Amniotic stem cell (primary cell): Measurements from ENCODE around the gene SIX3.

ENCODE experiments used
- DNase-seq: peaks from one replicate; lab custom pipeline; 2025; lab: John Stamatoyannopoulos, UW

SIX3 gene

DNA sequence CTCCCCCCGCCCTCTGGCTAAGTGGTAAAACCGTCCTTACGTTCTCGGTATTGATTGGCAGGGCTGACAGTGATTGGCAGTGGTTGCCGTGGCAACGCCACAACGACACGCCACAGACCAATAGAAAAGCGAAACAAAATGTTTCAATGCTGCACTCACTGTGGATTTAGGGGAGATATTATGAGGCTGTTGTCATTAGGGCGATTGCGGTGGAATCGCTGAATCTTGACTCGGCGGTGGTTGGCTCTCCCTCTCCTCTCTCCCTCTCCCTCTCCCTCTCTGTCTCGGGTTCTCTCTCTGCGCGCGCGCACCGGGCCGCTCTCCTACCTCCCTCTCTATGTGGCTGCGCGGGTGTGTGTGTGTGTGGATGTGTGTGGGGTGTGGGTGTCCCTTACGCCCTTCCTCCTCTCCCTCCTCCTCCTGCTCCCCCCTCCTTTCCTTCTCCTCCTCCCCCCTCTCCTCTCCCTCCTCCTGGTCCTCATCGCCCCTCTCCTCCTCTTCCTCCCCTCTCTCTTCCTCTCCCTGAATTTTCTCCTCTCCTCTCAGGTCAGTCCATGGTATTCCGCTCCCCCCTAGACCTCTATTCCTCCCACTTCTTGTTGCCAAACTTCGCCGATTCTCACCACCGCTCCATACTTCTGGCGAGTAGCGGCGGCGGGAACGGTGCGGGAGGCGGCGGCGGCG is at the start of gene SIX3:
Gene SIX3, plus strand, starts transcription at position 152 of the 684 bp plus-strand sequence. Its CDS starts 403 bp downstream, at position 555.
- DNase-seq = no peak

DNA sequence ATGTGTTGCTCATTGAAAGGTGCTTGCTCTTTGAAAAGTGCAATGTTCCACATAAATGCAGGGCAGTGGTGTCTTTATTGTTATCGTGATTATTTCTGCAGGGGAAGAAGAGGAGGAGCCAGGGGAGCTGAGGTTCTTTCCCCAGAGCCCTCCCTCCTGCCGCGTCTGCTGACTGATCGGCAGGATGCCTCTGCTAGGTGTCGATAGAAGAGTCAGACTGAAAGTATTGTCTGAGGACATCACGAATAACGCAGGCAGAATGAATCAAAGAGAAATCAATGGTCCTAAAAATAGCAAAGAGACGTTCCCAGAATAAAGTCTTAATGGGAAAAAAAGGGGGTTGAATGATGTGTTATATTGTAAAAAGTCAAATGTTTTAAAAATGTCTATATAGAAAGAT is 47.4 kb upstream of the SIX3 start:
- DNase-seq = no peak

DNA sequence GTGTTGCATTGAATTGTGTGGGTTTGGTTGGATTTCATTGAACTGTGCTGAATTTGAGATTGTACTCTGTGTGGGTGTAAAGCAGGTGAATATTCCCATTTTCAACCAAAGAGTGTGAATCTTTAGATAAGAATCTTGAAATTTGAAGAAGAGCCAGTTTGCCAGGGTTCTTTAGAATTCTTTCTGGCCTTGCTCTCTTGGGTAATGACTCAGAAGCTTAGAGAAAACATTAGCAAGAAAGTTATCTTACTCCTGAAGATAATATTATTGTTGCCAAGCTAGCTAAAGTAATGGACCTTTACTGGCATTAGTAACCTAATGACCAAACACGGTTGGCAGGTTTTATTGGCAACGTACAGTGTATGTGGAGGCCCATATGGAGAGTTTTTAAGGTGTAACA is 46.4 kb upstream of the SIX3 start:
- no peak for DNase-seq

DNA sequence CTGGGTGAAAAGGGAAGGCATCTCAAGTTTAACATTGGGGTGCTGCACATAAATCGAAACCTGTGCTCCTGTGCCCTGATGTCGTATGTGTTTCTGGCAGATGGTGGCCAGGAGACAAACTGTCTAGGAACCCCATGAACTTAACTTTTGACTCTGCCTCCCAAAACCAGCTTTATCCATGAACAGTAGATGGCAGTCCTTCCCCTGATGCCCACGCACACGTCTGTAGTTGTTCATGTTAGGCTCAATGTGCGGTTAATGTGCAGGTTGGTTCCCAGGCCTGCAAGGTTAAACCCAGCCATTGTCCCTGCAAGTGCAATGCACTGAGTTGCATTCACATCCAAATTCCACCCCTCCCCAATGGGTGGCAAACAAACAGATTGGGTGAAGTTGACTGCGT is 44.1 kb upstream of the SIX3 start:
- DNase-seq = no peak

DNA sequence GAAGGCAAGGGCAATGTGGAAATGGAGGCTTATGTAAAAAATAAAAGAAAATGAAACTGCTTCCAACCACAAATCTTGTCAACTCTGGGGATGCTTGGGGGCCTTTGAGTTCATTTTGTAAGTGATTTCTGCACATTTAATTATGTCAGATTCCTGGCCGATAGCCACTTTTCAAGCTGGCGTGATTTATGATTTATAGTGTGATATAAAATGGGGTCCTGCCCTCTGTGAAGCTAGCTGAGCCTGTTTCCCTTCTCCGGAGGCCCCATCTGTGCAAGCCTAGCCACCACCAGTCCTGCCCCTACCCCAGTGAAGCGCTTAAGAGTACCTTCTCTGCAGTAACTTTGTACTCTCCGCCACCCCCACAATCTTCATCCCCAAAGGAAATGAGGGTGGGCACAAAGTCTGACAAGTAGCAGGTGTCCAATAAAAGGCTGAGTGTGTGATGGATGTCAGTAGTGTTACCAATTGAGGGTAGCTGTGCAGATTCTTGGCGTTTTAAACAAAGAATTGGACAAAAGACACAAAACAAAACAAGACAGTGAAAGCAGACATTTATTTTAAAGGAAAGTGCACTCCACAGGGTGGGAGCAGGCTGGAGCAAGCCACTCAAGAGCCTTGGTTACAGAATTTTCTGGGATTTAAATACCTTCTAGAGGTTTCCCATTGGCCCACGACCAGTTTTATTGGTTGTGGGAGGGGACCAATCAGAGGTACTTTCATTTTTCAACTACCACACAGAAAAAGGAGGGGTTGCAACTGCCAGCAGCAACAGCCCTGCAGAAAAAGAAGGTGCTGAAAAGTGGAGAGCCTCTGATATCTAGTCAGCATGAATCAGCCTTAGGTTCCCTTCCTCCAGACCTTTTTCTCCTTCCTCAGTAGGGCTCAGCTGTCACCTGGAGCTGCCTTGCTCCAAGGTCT is 39.0 kb upstream of the SIX3 start:
- no peak for DNase-seq

DNA sequence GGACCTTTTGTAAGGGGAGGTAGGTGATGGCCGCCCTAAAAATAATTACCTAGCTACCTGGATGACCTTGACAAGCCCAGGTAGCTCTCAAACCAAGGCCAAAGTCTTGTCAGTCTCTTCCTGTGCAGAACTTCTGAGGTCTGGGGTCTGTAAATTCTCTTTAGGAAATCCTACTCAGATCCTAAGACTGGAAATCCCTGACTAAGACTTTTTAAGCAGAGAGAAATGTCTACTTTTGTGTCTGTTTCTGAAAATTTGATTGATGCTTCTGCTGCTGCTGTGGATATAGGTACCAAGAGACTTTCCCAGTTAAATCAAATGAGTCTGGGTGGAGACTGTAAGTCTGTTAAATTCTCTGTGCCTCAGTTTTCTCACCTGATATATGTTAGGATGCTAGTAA is 36.9 kb upstream of the SIX3 start:
- DNase-seq = no peak

DNA sequence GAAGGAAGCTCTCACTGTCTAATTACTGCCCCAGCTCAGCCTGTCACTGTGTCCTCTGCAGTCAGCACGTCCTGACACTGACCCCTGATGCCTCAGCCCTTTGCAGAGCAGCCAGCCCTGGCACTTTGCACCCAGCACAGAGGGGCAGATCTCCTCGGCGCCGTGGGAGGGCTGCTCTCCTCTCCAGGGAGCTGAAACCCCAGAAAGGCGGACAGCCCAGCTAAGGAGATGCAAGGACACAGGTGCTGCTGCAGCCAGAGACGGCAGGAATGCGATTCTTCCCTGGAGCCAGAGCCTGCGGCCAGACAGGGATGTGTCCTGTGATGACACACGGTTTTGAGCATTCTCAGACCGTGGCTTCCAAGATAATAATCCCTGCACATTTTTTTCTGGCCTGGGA is 34.5 kb upstream of the SIX3 start:
- no peak for DNase-seq

DNA sequence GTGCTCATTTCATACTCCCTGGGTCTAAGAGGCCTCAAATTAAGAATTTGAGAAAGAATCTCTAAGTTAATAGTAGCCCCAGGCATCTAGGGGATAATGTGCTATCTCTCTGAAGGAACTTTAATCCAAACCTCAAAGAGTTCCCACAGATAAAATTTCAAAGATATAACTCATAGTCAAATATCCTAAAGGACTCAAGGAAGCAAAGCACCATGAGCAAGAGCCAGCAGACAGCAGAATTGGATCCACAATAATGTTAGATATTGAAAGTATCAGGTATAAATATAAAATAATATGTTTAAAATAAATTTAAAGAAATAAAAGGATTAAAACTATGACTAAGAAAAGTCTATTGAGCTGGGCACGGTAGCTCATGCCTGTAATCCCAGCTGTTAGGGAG is 31.7 kb upstream of the SIX3 start:
- DNase-seq = no peak

DNA sequence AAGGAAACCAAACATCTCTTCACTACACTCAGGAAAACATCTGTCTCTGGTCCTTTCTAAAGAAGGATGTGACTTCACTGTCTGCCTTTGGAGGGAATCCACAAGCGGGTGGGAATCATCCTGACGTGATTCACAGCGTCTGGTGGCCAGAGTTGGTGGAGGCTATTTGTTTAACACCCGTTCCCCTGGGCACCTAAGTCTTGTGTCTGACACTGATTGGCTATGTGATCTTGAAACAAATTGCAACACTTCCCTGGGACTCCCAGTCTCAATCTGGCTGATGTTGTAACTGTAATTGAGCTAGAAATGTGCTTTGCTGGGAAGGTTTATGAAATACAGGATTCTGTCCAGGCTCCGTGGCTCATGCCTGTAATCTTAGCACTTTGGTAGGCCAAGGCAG is 28.8 kb upstream of the SIX3 start:
- DNase-seq = no peak

DNA sequence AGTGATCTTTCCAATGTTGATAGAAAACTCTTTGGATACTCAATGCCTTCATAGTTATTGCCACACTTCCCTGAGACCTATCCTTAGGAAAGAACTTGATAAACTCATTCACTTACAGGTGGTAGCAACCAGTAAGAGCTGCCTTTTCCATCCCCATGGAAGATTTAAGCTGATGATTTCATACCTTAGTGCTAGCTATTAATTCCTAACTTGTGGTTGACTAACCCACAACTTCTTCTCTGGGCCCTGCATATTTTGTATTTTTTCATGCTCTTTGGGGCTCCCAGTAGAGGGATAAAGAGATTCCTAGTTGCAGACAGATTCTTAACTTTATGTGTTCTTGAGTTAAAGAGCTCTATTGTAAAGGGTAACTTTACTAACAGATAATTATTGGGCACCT is 25.2 kb upstream of the SIX3 start:
- DNase-seq = no peak

DNA sequence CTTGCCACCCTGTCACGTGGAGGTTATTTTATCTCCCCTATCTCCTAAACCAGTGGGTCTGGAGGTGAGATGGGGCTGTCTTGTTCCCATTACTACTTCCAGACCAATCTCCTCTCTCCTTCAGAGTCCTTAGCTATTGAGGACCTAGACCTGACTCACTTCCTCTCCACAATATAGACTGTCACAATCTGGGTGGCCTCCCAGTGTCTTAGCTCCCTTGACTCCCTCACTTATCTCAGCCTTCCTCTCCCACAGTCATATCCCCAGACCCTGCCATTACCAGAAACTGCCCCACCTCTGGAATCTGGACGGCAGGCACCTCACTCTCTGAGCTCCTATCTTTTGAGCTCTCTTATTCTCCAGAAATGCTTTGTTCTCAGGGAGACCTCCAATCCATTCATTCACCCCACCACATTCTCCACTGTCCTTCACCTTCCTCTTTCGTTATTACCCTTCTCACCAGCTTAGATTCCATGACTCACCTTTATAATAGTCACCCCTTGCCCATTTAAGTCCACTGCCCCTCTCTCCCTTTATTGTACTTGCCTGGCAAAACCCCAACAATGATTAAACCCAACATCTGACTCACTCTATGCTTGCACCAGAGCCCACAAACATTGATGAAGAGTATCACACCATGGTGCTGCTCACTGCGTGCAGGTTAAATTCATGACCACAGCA is 23.3 kb upstream of the SIX3 start:
- no peak for DNase-seq

DNA sequence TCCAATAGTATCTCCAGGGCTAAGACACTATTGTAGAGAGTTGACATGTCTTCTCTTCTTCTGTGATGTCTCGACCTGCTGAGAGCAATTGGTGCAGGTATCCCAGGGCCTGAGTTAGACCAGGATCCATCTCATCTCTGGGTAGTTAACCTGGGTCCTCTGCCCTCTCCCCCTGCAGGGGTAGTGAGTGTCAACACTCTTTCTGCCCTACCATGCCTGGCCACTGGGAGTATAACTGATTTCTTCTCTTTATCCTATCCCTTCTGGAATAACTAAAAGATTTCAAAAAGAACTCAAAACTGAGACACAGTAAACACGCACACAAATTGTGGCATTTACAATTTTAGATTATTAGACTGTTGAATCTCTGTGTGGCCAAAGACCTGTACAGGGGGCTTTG is 20.8 kb upstream of the SIX3 start:
- DNase-seq = no peak

DNA sequence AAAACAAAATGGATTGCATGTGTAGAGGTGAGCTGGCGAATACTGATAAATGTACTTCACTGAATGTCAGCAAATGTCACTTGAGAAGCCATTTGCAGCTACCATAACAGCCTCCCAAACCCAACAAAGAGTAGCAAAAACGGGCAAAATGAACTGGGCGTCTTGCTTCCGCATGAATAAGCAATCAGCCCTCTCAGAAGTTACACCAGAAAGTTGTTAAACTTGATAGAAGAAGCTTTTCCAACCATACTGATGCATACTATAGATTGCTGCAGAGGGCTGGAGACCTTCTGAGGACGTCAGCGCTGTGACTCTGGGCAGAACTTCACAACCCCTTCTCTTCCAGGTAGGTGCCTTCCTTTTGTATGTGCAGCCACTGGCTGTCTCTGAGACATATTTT is 18.7 kb upstream of the SIX3 start:
- DNase-seq = no peak

DNA sequence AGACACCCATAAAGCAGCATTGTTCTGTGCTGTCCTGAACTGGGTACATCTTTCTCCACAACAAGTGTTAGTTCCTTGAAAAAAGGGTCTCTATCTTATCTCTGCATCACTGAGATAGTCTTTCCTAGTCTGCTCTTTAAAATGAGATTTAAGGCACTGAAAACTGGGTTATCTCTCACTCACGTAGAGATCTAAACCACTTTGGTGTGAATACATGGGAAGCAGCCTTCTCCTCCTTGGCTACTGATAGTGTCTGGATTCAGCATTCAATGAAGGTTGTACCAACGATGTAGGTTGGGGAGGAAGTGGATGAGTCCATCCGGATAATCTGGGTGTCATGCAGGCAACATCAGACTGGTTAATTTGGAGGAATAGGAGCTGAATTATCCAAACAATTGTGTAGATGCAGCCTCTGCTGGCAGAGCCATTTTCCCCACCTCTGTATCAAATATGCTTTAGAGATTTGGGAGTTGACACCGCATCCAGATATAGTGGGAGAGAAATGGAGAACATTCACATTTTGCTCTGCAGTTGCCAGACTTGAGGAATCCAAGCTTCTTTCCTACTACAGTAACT is 15.9 kb upstream of the SIX3 start:
- no peak for DNase-seq

DNA sequence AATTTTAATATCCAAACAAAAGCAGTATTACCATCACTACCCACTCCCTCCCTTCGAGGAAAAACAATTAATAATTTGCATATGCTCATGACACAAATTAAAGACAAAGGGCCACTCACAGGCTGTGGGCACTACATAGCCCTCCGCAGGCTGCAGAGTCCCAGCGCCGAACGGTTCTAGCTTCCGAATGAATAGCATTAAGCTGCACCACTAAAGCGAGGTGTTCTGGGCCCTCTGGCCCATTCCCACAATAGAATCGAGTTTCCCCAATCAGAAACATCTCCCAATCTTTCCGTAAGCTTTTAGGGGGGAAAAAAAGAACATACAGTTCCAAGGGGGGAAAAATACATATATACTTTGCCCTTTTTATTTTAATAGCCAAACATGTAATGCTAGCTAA is 14.5 kb upstream of the SIX3 start:
- DNase-seq = no peak

DNA sequence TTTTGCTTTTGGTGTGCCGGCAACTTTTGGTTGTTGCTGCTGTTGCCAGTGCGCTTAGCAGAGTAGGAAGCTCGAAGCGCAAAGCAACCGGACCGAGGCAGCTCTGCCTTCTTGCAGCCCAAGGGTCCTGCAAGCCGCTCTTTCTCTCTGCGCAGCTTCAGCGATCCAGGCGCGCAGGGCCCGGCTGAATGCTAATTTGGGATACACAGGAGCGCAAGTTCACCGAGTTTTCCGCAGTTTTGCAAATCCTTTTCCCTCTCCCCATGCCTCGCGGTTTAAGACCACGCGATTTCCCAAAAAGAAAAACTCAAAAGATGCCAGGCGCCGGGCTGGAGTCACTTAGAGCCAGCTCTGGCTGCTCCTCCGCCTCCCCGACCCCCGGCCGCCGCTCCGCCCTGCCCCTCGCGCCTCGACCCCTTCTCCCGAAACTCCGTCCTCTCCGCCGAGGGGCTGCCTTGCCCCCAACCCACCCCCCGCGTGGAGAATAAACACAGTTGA is 13.5 kb upstream of the SIX3 start:
- no peak for DNase-seq

DNA sequence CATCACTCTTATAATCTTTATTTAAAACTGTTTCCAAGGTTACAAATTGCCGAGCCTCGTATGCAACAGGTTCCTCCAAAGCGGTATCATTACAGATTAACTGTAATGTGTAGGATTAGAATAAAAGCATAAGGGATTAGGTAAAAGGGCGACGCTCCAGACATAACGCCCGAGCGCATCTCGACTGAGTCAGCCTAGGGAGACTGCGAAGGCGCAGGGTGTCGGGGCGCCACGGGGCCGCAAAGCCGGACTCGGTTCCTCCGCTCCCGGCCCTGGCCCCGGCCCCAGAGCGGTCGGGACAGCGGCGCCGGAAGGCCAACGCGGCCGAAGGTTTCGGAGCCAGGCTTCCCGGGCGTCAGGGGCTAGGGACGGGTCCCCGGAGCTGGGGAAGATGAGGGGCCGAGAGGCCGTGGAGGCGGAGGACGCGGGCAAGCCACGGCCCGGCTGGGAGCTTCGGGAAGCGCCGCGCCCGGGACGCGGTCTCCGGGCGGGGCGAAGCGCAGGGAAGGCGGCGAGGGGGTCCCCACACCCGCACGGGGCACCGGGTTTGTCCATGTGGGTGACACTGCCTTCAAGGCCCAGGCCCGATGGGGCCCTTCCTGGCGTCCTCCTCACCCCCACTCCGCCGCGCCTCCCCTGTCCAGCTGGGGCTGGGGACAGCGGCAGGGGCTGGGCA is 12.9 kb upstream of the SIX3 start:
- no peak for DNase-seq

DNA sequence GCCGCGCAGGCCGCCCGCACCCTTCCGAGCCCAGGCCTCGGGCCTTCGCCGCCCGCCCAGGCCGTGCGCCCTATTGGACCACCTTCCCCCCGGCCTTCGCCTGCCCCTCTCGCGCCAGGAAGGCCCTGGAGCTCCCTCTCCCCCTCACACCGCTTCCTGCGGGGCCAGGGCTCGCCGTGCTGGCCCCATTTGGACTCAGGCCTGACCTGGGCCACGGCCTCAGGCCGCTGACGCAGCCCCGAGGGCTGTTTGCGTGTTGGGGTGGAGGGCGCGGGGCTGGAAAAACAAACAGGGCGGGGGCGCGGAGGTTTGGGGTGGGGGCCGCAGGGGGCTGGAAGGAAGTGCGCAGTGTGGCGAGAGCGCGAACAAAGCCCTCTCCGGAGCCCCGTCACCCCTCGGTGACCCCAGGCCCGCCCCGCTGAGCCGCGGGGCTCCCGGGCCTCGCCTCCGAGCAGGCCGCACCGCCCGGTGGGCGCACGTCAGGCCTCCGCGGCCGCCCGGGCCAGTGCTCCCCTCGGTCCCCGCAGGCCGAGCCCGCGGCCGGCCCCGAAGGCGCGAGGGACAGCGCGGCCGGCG is 12.3 kb upstream of the SIX3 start:
- DNase-seq = no peak

DNA sequence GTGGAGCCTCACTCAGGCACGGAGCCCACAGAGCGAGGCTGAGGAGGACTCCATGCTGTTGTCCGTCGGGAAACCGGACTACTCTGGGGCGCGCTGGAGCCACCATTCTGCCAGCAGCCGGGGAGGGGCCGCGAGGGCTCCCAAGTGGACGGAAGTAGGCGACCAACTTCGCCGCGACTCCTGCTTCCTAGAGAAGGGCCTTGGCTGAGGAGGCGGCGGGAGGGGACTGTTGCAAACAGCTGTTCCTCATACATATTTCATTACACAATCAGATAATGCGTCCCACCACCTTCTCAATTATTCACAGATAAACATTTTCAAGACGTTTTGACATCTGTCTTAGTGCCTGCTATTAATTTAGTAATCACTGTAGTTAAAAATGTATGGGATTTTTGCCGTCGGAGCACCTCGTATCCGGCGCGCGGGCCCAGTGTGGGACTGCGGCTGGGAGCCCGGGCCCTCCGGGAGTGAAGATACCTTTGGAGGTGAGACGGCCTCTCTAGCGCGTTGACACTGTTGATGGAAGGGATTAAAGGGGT is 11.7 kb upstream of the SIX3 start:
- no peak for DNase-seq

DNA sequence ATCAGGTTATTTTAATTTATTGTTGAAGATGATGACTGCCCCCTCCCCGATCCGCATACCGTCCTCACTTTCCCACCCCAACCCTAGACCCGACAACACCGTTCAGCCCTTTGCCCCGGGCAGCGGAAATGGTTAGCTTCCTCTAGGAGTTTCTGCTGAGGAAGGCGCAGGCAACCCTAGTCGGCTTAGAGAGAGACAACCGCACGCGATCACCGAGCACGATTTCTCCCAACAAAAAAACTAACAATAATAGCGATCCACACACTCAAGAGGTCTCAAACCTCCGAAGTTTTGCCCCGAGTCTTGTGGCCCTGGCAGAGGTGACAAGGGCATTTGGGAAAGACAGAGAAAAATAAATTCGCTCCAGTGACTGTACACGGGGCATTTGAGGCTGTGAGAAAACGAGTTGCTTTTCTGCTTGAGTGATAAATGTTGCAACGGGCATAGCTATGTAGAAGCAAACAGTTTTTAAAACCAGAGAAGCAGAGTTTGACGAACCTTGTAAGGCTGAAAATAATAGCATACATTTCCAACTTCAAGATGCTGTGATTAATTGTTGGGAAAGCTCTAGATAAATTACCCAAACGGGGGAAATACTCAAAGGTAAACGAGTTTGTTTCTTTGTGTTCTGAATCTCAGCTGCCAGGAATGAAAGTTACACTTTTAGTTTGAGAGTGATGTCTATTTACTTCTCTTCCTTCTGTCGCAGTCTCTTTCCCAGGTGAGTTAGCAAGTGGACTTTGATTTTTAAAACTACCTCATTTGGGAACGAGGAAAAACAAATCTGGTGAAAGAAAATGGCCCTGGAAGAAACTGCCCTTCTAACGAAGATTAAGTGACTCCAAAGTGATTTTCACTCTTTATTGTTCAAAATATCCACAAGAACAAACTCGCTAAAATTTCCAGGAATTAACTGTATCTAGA is 11.0 kb upstream of the SIX3 start:
- DNase-seq = no peak
